GM18861 (cell line): ENCODE results near the gene SBF1.
A peak's percentile ranks its signal among the peaks of the same experiment; 100 is the strongest.

Experiments used
- ATAC-seq: cut with Tn5 transposase; IDR thresholded peaks from one replicate; pipeline ENCODE4 v1.9.1; 2021; ENCODE audit not compliant: unreplicated experiment

SBF1 gene

DNA sequence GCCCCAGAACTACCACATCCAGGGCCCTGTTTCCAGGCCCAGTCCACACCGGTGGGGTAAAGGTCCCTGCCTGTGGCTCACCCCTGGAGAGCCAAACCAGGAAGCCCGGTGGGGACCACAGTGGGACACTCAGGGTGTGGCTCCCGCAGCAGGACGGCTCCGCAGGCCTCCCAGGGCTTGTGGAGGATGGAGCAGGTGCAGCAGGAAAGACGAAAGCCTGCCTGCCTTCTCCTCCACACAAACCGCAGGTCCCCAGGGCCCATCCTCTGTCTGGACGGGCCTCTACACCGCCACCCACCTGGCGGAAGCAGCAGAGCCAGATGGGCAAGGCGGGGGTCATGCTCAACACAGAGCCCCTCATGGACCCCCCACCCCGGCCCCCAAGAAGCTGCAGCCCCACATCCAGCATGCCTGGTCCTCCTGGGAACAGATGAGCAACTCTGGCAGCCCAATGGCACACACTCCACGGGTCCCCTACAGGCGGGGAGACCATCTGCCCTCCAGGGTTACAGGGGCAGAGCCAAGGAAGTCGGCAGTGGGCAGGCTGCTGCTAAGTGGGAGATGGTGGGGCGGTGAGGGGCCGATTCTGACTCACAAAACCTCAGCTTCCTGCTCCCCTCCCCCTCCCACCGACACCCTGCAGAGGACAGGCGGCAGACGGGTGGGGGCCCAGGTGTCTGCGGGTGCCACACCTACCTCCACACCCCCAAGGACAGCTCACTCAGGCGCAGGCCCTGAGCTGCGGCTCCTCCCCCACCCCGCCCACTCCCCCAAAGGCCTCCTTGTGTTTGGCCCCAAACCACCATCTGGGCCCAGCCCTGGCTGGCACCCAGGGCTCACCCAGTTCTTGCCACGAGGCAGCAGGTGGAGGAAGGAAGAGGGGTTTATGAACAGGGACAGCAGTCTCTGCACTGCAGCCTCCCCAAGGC lies 5.2 kb downstream of the SBF1 start:
- ATAC-seq: peak; percentile 38

DNA sequence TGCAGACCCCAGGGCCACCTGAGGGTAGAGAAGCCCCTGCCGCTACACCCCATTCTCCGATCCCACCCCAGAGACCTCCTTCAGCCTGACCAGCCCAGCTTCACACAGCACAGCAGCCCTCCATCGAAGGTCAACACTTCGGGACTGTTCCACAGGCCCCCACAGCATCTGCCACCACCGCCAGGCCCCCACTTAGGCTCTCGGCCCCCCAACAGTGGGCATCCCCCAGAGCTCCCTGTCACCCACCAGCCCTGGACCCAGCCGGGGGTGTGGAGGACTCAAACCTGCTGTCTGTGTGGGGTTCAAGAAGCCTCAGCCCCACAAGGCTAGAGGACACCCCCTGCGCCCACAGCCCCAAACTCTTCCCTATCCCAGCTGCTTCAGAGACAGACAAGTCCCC lies 6.2 kb downstream of the SBF1 start:
- no peak for ATAC-seq

DNA sequence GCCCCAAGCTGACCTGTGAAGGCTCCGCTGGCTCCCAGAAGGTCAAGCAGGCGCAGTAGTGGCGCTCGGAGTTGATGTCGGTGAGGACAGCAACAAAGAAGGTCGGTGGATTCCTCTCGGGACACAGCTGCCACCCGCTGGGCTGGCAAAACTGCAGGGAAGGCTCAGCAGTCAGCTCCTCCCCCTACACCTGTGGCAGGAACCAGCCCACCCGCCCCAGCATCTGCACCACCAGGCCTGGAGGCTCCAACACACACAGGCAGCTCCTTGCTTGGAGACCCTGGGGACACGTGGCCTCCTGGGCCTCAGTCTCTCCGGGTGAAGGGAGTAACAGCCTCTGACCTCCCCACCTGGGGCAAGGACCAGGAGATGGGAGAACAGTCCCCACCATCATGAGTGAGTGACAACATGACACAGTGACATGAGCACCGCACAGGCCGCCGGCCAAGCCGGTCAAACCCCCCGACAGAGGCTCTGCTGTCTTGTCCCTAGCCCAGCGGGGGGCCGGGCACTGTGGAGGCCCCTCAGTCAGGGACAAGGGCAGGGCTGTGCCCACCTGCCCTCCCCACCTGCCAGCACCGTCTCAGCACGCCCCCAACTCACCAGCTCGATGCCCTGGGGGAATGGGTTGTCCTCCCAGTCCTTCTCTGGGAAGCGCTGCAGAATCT lies 6.9 kb downstream of the SBF1 start:
- no peak for ATAC-seq

DNA sequence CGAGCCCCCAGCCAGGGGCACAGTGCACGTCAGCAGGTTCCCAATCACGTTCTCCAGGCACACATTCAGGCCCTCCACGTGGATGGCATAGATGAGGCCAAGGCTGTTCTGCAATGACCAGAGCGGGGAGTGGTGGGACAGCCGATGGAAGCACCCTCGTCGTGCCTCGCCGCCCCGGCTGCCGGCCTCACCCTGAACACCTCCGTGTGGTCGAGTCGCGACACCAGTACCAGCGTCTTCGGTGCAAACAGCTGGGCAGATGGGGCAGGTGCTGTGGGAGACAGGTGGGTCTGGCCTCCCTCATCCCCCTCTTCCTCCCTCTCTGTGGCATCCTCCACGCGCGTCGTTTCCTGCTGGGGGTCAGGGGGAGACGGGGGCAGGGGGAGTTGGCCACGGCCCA lies 7.5 kb downstream of the SBF1 start:
- ATAC-seq: no peak

DNA sequence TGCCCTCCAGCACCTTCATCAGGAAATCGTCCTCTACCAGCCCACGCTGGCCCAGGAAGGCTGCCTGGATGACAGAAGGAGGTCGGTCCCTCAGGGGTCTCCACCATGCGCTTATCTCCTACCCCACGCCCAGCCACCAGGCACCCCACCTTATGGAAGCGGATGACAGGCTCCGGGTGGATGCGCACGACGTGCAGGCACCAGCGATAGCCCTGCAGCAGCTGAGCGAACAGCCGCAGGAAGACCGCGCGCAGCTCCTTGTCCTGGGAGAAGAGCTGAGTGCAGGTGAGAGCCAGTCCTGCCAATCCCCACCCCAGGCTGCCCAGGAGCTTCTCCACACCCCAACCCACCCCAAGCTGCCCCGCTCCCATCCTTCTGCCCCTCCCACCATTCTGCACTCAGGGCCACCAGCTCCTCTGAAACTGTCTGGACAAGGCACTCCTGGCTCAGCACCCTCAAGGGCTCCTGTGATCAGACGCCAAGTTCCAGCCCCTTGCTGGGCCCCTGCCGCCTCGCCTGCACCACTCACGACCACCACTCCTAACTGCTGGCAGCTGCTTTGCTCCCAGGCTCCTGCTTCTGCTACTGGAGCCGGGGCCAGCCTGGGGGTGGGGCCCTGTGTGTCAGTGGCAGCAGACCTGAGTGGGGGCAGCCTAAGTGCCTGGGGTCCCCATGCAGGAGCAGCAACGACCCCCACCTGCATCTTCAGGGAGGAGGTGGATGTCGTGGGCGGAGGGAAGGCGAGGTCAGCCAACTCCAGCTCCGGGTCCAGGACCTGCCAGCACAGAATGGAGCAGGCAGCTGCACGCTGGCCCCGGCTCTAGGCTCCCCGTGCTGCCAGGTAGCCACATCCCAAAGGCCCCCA lies 9.5 kb downstream of the SBF1 start:
- no peak for ATAC-seq

DNA sequence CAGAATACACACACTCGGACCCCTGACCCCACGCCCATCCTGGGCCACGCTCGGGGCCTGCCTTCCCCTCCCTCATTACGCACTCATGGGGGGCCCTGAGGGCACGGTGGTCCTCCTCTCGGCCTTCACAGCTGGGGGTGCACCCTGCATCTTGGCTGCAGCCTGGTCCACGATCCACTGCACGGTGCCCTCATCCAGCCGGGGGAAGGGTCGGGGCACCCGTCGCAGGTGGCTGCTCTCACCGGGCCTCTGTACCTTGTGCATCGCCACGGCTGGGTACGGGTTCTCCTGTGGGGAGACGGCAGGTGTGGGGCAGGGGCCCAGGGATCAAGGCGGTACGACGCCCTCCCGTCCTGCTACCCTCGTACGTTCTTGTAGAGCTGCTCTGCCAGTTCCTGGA lies 10.4 kb downstream of the SBF1 start:
- ATAC-seq: no peak

DNA sequence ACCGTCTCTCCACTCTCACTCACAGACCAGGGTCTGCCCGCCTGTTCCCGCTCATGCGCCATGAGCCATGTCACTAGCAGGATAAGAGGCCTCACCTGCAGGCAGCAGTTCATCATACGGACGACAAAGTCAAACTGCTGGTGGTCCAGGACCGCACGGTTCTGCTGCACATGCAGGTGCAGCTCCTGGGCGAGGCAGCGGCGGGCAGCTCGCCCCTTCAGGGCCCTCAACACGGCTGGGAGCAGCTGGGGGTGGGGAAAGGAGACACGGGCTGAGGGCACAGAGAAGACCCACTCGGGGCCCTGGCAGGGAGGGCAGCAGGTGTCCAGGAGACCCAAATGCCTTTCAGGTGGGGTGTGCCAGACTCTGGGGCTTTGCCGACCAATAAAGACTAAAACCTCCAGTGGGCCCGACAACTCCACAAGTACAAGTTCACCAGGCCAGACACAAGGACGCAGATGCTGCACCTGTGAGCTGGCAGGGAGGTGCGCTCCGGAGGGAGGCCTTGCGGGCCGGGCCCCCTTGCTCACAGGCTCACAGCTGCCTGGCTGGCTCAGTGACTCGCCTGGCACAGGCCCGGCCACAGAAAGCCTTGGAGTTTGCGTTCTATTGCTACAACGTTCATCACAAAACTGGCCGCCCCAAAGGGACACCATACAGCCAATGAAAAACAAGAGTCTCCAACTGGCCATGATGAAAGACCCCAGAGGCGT lies 11.5 kb downstream of the SBF1 start:
- no peak for ATAC-seq

DNA sequence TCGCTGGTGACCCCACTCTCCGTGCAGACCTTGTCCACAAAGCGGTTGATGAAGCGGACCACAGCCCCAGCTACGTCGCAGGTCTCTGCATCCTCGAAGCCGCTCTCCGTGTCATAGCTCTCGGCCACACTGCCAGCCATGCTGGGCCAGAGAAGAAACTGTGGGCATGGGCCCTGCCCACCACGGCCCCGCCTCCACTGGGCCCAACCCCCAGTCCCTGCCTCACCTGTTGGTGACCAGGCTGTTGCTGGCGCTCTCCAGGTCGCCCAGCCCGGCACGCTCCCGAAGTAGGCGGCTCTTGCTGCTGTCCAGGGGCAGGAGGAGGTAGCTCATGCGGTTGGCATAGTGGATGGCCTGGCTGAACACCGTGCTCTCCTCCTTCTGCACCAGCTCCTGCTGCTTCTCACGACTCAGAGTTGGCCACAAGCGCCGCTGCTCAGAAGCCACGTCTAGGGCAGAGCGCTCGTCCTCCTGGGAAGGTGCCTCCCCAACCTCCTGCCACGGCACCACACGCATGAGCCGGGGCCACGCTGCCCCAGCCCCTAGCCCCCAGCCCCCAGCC lies 12.8 kb downstream of the SBF1 start:
- no peak for ATAC-seq

DNA sequence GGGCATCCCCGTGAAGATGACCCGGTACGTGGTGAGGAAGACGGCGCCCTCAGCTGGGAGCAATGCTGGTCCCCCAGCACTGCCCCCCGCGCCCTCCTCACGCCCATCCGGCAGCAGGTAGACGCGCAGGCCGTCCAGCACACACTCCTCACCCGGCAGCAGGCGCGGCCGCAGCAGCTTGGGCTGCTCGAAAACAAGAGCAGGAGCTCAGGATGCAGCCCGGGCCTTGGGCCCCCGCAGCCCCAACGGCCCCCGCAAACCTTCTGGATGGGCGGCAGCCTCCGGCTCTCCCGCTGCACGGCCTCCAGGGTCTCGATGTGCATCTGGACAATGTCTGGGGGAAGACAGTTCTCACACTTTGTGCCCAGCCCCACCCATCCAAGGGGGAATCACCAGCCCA lies 13.3 kb downstream of the SBF1 start:
- ATAC-seq: no peak

DNA sequence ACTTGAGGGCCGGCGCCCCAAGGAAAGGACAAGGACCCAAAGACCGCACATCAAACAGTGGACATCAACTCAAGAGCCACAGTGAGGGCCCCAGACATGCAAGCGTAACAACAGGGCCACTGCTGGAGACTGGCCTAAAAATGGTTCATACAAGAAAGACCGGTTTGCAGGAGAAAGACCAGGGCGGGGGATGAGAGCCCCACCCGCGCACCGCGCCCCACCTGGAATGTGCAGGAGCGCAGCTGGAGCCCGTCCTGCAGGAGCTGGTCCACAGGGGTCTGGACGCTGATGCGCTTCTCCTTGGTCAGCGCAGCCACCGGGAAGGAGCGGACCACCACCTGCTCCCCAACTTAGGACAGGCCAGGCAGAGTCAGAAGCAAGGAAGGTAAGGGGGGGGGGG lies 13.9 kb downstream of the SBF1 start:
- ATAC-seq: no peak

DNA sequence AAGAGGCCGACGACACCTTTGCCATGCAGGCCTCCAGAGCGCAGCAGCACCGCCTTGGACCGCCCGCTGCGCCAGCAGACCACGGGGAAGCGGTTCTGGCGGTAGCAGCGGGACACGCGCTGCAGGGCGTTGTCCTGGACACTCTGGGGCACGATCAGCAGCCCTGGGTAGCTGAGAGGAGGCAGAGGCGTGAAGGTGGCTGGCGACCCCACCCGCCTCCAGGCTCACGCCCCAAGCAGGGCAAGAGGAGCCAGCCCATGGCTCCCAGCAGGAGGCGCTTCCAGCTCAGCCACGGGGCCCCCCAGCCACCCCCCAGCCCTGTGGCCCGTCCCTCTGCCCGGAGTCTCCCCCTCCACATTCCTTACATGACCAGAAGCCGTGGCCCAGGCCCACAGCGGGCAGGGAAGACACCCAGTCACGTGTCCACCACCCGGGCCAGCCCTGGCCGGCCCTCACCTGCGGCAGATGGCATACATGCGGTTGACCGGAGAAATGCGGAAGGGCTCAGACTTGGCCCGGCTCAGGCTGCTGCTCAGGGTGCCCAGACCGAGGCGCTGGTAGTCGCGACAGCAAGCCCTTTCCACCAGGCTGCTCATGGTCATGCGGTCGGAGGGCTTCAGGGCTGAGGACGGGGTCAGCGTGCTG lies 15.2 kb downstream of the SBF1 start:
- no peak for ATAC-seq

DNA sequence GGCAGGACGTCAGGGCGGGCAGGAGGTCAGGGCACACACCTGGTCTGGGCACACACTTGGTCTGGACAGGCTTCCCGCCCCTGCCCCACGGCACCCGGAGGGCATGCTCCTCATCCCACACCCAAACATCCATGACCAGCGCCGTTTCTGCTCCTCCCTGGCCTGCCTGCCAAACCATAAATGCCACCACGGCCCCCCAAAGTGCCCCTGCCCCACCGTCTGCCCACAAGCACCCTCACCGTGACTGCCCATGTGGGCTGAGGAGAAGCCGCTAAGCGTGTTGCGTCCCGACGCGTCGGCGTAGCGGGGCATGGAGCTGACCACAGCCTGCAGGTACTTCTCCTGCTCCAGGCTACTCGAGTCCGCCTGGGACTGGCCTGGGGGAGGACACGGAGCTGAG lies 15.8 kb downstream of the SBF1 start:
- ATAC-seq: no peak

DNA sequence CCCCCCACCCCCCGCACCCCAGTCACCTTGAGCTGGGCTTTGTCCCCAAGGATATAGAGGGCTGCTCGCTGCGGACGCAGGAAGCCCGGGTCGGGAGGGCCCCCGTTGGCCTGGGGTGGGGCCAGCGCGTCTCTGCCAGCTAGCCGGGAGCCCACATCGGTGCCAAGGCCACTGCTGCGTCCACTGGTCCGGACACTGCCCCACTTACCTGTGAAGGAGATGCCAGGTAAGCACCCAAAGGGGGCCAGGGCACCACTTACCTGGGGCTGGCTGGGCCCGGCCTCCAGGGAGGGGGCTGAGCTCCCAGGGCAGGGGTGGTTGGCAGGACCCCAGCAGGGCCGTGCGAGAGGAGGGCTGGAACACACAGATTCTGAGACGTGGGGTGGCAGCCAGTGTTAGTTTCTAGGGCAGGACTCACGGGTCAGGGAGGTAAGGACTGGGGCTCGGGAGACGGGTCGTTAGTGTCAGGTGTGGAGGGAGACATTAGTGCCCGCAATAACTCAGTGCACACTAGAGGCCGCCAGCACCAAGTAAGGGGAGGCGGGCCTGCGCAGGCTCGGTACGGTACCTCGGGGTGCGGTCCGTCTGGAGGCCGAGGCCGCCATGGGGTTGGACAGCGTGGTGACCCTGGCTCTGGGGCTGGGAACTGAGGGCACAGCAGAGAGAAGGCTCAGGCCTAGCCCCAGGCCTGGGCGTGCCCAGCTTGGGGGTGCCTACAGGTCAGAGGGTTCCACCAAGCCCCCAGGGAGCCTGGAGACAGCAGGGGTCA lies 18.2 kb downstream of the SBF1 start:
- no peak for ATAC-seq

DNA sequence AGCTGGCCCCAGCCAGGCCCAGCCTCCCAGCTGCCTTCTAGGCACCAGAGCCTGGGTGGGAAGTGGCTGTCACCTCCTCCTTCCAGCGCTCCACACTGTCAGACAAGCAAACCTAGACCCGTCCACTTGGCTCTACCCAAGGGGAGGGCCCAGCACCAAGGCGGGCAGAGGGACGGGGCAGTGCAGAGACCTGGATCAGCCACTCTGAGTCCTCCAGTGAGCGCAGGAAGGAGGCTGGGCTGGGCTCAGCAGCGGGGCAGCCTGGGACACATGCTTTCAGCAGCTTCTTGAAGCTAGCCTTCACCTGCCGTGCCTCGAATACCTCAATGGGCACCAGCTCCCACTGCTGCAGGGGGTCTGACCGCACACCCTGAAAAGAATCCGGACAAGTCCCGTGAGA lies 18.8 kb downstream of the SBF1 start:
- no peak for ATAC-seq

DNA sequence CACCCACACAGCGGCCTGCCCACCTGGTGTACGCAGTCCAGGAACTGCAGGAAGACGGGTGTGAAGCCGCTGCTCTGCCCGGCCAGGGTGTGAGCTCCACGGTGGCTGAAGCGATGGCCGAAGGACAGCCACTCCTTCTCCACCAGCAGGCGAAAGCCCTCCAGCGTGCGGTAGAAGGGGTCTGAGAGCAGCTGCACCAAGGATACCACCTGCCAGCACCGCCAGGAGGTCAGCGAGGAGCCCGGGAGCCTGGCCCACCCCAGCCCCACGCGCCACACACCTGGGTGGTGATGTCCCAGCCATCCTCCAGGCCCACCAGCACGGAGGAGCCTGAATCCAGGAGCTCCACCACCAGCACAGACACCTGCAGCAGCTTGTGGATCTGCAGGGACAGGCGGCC lies 19.6 kb downstream of the SBF1 start:
- ATAC-seq: no peak

DNA sequence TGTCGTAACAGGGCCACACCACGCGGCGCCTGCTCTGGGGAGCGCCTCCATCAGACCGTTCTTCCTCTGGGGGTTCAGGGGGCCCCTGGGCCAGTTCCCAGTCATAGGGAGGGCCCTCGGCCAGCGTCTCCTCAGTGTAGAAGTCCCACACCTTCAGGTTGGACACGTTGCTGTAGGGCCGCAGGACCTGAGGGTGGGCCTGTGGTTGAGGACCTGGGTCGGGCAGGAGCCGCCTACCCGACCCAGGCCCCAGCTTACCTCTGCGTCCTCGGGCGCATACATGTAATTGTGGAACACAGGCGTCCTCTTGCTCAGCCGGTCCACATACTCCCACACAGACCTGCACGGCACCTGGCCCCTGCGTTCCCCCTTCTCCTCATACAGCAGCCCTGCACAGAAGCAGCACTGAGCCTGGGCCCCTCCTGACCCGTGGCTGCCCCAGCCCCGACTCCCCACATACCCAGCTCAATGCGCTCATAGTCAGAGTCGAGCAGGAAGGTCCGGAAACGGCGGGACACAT lies 20.2 kb downstream of the SBF1 start:
- ATAC-seq: no peak

DNA sequence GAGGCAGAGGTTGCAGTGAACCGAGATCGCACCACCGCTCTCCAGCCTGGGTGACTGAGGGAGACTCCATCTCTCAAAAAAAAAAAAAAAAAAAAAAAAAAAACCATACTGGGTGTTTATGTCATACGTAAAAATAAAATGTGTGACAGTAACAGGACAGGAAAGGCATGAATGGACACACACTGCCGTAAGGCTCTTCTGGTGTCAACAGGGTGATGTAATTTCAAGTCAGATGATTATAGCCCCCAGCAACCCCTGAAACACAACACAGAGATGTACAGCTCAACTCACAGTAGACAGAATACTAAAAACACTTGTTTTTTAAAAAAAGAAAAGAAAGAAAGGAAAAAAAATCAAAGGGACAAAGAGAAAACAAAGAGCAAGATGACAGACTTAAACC lies 22.2 kb downstream of the SBF1 start:
- ATAC-seq: no peak

DNA sequence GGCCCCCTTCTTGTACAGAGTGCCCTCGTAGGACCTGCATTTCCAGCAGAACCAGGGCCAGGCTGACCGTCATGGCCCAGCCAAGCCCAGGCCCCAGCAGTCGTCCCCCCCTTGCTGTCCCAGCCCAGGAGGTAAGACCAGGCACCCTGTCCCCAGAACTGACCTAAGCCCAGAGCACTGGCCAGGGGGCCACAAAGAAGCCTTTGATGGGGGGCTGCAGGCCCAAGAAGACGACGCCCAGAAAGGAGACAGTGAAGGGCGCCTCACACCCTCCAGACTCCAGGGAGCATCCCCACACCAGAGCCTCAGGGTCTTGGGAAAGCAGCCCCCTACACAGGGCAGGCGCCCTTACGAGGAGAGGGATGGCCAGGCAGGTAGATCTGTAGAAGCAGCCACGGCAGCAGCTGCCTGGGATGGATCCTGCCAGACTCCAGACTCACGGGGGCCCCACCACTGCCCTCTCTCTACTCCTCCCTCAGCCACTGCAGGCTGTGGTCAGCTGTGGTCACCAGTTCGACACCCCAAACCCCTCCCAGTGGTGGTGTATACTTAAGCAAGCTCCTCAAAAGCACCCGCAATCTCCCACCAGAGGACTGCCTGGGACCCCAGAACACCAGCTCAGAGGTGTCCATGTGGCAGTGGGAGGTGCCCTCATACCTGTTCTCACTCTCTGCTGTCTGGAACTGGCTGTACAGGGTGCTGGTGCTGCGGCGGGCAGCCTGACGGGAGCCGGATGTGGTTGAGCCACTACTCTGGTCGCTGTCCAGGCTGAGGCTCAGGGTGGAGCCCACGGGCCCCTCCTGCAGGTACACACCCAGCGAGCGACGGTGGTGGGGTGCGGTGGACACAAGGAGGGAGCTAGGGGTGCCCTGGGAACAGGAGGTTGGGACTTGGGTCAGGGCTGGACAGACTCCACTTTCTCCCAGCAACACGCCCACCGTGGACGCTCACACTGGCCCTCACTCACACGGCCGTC lies 27.0 kb downstream of the SBF1 start:
- ATAC-seq: no peak
